T-helper 1 cell treated with Interleukin-12 subunit alpha and Interleukin-12 subunit beta and Interleukin-4 antibody, amounts not matched to agents 30 ng/mL and 1 ng/mL, for 36 hours (primary cell): ENCODE data around the gene FGFBP3. TPM values are rescaled to one million over a fixed set of nuclear protein-coding genes. Genes with fewer than 3 reads are reported as not detected.
"Not testable (repeated sequence)": the region's sequence is repeated elsewhere in the genome, so short reads cannot be mapped to it uniquely, and the experiment has no call there.

Experiments
- intact Hi-C: fragments of 100-400 bp; cut with micrococcal nuclease; formaldehyde crosslinking; loops from one replicate; pipeline ENCODE4 v1.15.1; 2024
- total RNA-seq: library from RNA; stranded (reverse); gene quantifications from 2 replicates; pipeline ENCODE4 v1.2.3, GENCODE V29; 2022

The FGFBP3 gene
- total RNA-seq, 1 donor from 2014 or later: 1.7 TPM

DNA sequence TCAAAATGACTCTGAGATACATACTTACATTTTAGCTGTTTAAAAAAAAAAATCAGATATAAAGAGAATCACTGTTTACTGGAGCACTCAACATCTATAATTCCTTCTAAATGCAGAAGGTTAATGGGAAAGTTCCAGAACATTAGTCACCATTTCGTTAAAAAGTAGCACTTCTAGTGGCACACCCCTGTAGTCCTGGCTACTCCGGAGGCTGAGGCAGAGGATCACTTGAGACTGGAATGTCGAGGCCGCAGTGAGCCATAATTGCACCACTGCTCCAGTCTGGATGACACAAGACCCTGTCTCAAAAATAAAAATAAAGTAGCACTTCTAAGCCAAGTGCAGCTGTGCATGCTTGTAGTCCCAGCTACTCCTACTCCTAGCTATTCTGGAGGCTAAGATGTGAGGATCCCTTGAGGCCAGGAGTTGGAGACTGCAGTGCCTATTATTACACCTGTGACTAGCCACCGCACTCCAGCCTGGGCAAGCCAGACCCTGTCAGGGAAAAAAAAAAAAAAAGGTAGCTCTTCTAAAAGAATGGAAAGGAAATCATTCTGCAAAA lies 2.2 kb downstream of the FGFBP3 start:
- intact Hi-C loops: loop anchor here (5.0 to 10.0 kb wide), 3 partner anchors 492 to 1035 kb away; partner anchors contain the start of genes HECTD2 and RPP30

- intact Hi-C loops: loop anchor here (1.0 to 10.0 kb wide), 4 partner anchors 7 to 737 kb away; partner anchors contain the start of genes FGFBP3, HECTD2 and TNKS2
Measured at GRCh38 chr10:91901784-91902677, 7.3 kb downstream of the FGFBP3 start.

GRCh38 chr10:91897421-91897820 lies 11.9 kb downstream of the FGFBP3 start:
- intact Hi-C loops: no loop called here

GRCh38 chr10:91896212-91896756 lies 13.0 kb downstream of the FGFBP3 start:
- intact Hi-C loops: no loop called here

GRCh38 chr10:91894261-91894685 lies 15.0 kb downstream of the FGFBP3 start:
- intact Hi-C loops: not testable (repeated sequence)

DNA sequence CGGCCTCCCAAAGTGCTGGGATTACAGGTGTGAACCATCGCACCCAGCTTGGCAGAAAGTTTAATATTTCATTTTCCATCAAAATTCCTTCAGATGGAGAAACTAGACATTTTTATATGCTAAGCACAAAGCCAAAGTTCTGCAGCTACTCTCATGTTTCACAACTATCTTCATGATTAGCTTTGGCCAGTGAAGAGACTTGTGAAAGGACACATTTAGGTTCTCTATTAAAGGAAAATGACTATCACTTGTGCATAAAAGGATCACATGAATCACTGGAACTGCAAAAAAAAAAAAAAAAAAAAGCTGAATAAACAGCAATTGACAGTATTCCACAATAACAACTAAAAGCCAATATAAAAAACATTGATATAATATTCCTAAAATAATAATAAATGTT lies 16.2 kb downstream of the FGFBP3 start:
- intact Hi-C loops: no loop called here

DNA sequence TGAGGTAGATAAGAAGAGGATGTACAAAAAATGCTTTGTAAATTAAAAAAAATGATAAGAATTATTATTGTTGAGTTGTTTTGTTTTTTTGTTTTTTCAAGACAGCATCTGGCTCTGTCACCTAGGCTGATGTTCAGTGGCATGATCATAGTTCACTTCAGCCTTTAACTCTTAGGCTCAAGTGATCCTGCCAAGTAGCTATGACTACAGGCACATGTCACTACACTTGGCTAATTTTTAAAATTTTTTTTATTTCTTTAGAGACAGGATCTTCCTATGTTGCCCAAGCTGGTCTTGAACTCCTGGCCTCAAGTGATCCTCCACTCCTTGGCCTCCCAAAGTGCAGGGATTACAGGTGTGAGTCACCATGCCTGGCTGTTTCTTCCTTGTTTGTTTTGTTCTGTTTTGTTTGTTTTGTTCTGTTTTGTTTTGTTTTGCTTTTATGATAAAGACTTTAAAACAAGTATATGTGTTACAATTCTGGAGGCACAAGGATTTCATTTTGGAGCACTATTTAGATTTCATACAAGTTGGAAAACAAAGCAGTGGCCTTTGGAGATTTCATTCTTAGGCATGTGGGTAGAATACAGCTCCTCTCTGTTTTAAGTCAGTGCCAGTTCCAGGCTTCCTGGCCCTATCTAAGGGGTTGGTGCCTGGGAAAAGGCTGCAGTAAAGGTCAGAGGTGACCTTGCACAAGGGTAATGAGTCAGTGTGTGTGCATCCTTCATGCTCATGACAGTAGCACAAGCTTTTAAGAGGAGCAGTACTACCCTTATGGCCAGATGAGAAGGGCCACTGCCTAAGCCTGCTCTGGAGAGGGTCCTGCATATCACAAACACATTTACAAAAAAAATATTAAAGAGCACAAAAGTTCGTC lies 17.9 kb downstream of the FGFBP3 start:
- intact Hi-C loops: no loop called here

GRCh38 chr10:91887272-91888076 lies 21.8 kb downstream of the FGFBP3 start:
- intact Hi-C loops: loop anchor here (1.0 kb wide), 1 partner anchor 21 kb away; no protein-coding TSS in a partner anchor

DNA sequence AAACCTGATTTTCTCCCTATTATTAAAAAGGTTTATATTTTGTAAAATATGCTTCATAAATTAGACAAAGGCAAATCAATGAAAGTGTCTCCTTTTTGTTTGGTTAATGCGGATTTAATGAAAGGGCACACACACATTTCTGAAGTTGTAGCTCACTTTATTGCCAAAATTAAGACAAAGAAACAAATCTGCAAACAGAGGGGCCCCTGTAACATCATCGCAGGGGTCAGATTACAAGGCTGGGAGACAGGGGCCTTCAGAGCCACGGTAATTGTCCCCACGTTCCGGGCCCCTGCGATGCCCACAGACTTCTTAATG lies 22.4 kb downstream of the FGFBP3 start:
- intact Hi-C loops: loop anchor here (1.0 kb wide), 1 partner anchor 21 kb away; no protein-coding TSS in a partner anchor

DNA sequence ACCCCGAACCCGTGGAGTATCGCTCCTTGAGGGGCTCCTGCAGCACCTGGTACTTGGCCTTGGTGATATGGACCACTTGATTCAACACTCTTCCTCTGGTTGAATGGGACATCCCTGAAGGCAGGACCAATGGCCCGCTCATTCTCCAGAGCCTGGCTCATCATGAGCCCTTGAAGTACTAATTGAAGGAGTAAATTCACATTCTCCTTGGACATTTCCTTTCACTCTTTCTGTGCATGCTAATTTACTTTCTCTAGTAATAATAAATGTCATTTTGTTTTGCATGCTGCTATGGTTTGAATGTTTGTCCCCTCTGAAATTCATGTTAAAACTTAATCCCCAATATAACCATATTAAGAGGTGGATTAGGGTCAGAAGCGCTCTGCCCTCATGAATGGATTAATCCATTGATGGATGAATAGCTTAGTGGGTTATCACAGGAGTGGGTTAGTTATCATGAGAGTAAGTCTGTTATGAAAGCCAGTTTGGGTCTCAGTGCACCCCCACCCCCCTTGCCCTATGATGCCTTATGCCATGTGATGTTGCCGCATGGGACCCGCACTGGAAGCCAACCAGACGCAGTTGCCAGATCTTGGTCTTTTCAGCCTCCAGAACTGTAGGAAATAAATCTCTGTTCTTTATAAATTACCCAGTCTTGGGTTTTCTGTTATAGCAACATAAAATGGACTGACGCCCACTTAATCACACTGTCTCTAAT lies 23.8 kb downstream of the FGFBP3 start:
- intact Hi-C loops: no loop called here

GRCh38 chr10:91884536-91884935 lies 24.8 kb downstream of the FGFBP3 start:
- intact Hi-C loops: no loop called here

- intact Hi-C loops: no loop called here
Measured at GRCh38 chr10:91883549-91884444, 25.5 kb downstream of the FGFBP3 start.

DNA sequence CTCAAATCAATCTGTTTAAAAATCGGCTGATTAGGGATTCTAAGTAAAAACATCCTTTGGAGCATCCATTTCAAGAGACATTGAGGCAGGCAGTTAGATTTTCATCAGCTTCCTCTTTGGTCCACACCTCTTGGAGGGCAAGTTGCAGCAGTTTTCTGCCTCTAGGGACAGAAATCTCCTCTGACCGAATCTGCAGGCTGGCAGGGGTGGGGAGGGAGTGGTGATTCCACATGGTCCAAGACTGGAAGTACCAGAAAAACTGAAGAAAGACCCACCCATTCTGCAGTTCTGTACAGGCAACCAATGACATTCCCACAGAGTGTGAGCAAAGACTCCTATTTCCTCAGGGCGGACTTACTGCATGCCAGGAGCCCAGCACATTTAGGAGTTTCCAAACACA lies 29.0 kb downstream of the FGFBP3 start:
- intact Hi-C loops: no loop called here

DNA sequence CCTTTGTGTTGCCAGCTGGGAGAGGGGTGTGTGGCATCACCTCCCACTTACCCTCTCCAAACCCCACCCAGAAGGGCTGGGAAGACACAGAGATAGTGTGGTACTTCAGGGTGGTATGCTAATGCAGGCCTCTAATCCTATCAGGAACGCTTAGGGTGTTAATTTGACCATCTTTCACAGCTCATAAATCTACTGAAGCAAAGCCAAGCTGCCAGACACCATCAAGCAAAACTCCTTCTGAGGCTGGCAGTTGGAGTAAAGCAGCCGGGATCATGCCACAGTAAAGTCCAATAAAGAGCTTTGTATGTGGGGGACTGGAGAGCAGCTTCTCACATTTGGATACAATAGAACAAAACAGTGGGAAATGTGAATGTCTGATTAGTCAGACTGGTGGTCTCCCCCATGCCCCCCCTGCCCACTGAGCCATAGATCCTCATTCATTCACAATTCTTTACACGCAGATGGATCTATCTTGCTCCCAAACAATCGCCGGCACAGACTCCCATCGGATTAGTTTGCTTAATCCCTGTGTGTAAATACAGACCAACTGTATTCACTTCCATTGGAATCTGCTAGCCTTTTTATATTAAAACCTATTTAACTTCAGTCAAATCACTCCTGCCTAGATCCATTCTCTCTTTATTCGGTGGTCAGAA lies 29.6 kb downstream of the FGFBP3 start:
- intact Hi-C loops: no loop called here

GRCh38 chr10:91875779-91876178 lies 33.5 kb downstream of the FGFBP3 start:
- intact Hi-C loops: no loop called here

DNA sequence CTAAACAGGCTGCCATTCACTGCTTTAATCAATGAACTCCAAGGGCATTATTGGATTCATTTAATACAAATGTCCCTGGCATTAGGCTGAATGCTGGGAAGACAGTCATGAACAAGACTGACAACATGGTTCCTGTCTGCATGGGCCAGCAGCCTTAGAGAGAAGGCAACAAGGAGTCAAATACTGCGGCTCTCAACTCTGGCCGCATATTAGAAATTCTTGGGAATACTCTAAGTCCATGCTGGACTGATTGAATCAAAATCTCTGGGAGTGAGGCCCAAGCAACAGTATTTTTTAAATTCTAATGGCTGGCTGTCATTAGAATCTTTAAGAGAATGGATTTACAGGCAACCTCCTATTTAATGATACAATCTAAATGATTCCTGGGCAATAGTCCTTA lies 34.1 kb downstream of the FGFBP3 start:
- intact Hi-C loops: no loop called here

GRCh38 chr10:91865562-91866081 lies 43.7 kb downstream of the FGFBP3 start:
- intact Hi-C loops: no loop called here

DNA sequence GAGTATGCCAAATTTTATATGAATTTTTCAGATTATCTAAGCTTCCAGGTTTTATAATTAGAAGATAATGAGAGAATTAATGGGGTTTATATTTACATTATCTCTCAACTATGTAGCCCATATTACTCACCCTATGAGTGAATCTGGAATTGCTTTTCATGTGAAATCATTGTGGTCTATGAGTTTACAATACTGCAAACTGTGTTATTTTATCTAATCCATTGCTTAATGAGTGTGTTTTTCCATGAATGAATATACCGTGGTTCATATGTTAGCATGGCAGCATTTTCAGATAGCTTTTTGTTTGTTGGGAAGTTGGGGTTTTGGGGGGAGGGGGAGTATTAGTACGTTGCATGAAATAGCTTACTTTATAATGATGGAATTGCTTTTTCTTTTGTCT lies 44.5 kb downstream of the FGFBP3 start:
- intact Hi-C loops: no loop called here
